Thyroid gland (tissue), 4 donors: ENCODE measurements around the gene YAP1.

Source experiments
- POLR2A ChIP-seq, 2 donors: fragments of 450-650 bp; IDR thresholded peaks; one replicate each; pipeline ENCODE4 v1.6.1; 2017; ENCODE audit warnings: antibody characterized with exemption in 2 of 2, mild to moderate bottlenecking in 2 of 2, moderate library complexity in 1 of 2
- TF ChIP-seq, protein P1 (sequence below), 6 experiments: fragments of 200-600 bp in 3 of 6; fragments of 450-650 bp in 3 of 6; sonication (generic) in 3 of 6; IDR thresholded peaks; one replicate each; pipeline ENCODE4 v1.5.1; 2016 to 2019; ENCODE audit warnings: antibody characterized with exemption in 6 of 6, mild to moderate bottlenecking in 2 of 6, inconsistent platforms in 1 of 6, moderate library complexity in 1 of 6

DNA sequence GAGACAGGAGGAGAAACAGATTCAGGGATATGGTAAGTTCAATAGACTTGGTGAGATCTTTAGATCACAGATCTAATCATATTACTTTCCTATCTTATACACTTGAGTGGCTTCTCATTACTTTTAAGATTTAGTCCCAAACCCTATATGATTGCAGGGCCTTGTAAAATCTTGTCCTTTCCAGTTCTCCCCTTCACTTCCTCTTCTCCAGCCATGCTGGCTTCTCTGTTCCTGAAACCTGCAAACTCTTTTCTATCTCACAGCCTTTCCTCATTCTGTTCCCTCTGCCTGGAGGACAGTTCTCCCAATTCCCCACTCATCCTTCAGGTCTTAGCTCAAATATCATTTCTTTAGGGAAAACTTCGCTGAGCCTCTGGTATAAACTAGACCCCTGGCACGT, 141.2 kb downstream of the YAP1 start:
- TF ChIP-seq POLR2A (IDR thresholded peaks at IDR 0.05) = no peak
- TF ChIP-seq, protein P1, sequence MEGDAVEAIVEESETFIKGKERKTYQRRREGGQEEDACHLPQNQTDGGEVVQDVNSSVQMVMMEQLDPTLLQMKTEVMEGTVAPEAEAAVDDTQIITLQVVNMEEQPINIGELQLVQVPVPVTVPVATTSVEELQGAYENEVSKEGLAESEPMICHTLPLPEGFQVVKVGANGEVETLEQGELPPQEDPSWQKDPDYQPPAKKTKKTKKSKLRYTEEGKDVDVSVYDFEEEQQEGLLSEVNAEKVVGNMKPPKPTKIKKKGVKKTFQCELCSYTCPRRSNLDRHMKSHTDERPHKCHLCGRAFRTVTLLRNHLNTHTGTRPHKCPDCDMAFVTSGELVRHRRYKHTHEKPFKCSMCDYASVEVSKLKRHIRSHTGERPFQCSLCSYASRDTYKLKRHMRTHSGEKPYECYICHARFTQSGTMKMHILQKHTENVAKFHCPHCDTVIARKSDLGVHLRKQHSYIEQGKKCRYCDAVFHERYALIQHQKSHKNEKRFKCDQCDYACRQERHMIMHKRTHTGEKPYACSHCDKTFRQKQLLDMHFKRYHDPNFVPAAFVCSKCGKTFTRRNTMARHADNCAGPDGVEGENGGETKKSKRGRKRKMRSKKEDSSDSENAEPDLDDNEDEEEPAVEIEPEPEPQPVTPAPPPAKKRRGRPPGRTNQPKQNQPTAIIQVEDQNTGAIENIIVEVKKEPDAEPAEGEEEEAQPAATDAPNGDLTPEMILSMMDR (IDR thresholded peaks at IDR 0.05) = no peak
